ENCODE results near the gene NT5DC3.

NT5DC3 gene

DNA sequence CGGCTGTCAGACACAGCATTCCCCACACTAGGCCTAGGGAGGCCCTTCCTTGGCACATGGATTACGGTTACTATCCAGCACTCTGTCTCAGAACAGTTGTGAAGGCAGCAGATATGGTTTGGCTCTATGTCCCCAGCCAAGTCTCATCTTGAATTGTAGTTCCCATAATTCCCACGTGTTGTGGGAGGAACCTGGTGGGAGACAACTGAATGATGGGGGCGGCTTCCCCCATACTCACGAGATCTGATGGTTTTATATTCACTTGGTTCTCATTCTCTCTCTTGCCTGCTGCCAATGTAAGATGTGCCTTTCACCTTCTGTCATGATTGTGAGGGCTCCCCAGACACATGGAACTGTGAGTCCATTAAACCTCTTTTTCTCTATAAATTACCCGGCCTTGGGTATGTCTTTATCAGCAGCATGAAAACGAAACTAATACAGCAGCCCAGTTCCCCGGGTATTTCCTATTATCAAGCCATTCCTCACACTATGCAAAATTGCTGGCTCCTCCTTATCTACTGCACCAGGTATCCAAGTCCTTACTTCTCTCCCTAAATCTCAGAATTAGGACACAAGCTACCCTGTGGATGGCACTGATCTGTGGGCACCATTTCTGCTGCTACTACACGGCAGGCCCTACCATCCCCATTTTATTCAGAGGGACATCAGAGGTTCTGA is 33.3 kb downstream of the NT5DC3 start:
- DNase-seq: peak; percentile 28

DNA sequence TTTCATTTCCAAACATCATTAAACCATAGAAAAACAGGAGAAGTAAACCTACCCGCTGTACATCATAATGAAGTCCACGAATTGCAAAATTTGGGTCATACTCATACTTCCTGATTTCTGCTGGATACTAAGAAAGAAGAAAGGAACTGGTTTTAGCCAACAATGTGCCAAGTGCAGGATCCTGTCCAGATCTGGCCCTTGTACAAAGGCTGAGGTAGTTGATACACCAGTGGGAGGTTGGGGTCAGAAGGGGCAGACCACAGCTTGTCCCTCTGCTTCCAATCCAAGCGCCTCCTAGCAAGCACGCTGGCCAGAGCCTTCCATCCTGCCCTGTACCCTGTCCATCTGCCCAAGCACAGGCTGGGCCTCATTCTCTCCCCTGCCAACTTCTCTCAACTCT is 34.2 kb downstream of the NT5DC3 start:
- peak; percentile 58 for DNase-seq

DNA sequence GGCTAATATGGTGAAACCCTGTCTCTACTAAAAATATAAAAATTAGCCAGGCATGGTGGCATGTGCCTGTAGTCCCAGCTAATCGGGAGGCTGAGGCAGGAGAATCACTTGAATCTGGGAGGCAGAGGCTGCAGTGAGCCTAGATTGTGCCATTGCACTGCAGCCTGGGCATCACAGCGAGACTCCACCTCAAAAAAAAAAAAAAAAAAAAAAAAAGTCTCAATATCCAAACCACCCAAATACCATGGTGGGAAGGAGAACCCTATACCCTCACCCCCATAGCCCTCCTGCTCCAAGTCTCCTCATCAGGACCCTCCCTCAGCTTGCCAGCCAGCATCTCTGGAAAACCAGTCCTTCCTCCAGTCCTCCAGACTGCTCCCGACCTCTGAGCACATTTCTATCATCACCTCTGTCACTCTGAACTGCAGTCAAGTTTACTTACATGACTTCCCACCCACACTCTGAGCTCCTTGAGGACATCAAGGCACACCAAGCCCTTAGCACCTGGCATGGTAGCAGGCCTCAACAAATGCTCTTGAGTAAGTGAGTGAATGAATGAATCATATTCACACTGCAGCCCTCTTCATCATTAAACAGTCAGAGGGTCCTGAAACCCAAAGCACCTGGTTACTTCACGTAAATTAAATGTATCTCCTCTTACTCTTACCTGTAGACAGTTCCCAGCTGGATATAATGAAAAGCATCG is 35.2 kb downstream of the NT5DC3 start:
- DNase-seq: no peak

DNA sequence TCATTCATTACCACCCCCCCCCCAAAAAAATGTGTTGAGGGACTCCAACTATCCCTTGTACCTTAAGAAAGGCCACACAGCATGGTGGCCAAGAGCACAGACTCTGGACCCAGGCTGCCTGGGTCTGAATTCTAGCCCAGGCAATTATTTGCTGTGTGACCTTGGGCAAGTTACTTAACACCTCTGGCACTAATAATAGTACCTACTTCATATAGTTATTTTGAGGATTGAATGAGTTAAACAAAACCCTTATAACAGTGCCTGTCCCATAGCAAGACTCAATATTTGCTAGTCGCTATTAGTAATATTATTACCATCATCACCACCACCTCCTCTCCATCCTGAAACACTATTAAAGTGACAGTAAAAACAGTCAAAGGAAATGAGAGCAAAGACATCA is 37.2 kb downstream of the NT5DC3 start:
- no peak for DNase-seq

DNA sequence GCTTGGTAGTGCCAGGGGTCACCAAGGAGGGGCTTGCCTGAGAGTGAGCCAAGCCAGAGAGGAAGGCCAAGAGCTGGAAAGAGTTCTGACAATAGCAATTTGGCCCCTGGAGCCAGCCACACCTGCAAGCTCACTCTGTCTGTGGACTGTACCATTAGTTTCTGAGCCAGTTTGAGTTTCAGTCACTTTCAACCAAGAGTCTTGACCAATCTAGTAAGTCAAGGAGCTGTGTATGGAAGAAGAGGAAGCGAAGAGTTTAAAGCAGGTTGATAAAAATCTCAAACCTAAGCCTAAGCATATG is 38.5 kb downstream of the NT5DC3 start:
- DNase-seq: peak; percentile 29

DNA sequence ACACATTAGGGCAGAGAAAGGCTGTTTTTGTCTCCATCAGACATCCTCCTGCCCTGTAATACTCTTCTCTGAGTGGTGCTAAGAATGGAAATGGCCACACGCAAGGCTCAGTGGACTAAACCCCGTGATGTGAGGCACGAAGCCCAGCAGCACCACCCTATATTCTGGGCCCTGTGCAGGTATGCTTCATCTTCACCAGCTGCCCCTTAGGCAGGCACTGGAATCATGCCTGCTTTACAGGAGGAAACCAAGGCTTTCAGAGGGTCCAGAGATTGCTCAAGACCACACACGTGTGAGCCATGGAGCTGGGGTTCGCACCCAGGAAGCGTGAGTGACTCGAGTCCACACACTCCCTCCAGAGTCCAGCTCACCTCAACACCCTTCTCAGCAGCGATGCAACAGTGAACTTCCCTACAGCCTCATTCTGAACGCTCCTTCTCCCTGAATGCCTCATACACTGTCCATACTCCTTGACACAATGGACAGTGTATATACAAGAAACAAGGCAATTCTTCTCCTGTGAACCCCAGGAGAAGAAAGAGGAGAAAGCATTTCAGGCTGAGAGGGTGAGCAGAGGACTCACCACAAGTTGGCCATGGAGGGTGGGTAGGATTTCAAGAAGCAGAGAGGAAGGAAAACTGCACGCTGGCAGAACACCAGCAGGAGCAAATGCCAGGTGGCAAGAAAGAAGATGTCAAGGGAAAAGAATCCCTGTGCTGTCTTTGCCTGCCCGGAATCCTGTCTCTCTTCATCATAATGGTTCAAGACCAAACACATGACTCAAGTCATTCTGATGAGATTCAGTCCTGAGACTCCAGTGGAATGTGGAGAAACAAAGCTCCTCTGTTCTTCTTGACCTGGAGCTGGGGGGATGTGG is 39.1 kb downstream of the NT5DC3 start:
- DNase-seq: no peak

DNA sequence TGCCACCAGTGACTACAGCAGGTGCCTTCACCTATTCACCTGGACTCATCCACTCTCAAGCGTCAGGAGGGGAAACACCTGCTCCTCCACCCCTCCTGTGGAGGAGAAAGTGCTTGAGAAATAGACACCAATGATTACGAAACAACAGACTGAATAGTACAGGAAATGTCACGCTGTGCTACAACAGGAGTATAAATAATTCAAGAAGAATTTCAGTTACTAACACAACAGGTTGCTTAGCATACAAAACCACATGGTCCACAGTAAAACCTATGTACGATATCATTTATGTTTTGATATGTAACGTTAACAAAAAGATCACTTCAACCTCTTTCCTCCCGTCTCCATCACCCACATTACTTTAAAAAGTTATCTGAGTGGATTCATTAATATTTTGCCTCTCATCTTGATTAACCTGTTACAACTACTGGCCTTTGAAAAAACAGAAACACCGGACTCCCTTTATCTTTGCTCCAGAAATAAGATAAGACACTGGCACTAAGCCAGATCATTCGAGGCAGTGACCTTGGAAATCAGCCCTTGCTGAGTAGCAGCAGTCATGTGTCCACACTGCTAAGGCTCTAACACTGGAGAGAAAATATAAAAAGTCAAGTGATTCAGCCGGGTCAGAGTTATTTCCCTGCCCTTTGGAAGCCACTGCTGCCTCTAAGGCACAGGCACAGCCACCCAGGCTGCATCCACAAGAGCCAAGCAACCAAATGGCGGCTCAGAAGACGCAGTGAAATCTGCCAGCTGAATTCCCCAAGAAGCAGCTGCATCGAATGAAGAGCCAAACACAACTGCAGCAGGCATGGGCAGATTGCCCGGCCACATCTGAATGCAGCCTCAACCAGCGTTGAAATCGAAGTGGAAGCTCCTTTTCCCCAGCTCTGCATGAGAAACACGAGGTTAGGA is 40.9 kb downstream of the NT5DC3 start:
- DNase-seq: peak; percentile 71

DNA sequence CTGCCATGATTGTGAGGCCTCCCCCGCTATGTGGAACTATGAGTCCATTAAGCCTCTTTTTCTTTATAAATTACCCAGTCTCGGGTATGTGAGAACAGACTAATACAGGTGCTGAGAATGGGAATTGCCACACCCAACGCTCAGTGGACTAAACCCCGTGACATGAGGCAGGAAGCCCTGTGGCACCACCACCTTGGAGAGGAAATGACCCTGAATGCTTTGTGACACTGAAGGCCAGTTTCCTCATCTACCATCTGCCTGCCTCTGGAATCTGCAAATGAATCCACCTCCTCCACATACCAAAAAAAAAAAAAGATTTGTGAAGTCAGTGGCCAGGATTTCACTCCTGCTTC is 41.6 kb downstream of the NT5DC3 start:
- peak; percentile 61 for DNase-seq

DNA sequence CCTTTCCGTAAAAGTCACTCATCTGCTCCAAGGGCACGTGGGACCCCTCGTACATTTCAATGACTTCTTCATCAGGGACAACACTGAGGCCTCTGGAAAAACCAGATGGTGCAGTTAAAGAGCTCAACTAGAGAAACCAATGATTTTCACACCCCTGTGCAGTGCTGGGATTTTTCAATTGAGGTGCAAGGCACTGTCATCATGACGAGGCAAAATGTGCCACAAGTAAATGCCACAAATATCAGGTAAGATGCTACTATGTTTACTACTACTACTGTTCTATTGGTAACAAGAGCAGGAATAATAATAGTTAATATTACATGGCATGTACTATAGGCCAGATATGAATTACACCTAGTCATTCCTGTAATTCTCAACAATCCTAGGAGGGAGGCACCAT is 42.4 kb downstream of the NT5DC3 start:
- no peak for DNase-seq

DNA sequence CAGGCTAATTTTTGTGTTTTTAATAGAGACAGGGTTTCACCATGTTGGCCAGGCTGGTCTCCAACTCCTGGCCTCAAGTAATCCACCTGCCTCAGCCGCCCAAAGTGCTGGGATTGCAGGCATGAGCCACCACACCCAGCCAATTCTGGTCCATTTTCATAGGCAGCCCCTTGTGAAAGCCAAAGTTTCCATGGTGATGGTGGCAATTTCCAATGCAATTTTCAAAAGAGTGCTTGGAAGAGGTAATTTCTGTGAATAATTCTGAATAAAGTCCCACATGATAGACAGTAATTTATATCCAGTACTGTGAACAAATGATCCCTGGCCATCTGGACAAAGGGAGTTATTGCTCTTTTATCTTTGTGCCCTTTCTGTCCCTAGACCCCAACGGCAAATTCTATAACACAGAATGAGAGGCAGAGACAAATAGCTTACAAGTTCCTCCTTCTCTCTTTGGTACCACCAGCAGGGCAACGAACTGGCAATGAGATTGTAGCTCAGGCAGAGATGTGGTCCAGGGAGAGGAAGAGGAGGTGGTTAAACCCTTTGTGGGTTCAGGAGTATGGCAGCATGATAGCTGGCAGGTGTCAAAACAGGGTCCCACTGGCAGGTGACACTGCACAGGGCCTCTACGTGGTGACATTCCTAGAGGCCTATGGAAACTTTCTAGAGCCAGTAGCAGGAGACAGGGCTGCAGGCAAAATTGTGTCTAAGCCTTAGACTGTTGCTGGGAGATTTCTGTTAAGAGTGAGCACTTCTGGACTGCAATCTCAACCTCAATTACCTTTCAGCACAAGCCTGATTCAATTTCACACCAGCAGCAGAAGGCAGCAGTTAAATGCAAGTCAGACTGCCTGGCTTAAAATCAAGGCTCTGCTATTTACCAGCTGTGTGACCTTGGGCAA is 46.5 kb downstream of the NT5DC3 start:
- peak; percentile 20 for DNase-seq

DNA sequence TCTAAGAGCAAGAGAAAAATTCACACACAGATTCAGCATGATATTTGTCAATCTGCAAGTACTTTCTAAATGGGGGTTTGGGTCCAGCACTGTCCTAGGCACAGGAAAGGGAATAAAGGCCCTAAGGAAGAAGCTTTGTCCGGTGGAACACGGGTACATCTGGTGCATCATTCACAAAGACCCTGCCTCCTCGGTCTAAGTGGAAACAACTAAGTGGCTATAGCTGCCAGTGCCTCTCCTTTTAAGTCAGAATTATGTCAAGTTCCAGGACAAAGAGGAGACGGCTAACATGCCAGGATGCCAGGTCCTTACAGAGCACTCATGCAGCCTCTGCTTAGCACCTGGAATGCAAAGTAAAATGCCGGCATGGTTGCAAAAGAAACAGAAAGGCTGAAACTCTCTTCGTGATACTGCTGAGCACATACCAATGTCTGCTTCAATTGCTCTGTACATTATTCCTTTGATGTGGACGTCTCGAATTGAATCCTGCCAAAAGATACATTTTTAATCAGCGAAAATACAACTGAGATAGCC is 47.5 kb downstream of the NT5DC3 start:
- no peak for DNase-seq

DNA sequence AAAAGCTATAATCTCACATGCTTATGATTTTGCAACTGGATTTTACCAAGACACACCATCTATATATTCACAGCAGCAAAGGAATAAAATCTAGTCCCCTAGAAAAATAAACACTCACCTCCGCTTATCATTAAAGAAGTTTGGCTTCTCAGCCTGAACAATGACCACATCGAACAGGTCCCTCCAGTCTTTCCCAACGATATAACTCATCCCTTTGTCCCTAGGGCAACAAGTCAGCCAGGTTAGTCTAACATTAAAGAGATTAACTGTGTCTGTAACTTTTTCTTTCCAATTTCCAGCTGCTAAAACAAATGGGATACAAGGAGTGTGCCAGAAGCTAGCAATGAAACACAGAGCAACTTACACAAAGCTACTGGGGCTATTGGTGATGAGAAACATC is 48.0 kb downstream of the NT5DC3 start:
- DNase-seq: no peak

DNA sequence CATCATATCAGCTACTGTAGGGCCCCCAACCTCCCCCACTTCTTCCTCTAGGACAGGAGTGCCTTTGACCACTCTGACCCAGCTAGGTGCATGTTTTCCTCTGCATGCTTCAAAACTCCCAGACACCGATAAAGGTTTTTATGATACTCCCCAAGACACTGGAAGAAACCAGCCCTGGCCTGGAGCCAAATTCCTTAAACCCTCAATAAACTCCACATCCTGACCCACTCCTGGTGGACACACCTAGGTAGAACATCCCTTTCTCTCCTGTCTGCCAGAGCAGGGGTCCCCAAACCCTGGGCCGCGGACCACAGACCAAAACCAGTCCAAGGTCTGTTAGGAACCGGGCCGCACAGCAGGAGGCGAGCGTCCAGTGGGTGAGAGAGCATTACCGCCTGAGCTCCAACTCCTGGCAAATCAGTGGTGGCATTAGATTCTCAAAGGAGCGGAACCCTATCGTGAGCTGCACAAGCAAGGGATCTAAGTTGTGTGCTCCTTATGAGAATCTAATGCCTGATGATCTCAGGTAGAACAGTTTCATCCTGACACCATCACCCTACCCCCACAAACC is 49.6 kb downstream of the NT5DC3 start:
- DNase-seq: no peak

DNA sequence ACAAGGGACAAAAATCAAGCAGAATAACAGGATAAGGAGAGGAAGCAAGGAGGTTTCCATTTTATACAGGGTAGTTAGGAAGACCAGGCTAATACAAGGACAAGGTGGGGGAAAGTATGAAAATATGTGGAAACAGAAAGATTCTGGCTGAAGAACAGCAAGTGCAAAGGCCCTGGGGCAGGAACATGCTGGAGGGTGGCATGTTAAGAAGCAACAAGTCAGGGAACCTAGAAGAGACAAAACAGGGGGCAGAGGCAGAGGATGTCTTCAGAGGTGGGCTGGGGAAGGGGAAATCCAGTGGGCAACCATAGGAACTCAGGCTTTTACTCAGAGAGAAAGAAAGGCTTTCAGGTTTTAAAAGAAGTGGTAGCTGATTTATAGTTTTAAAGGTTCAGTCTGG is 54.8 kb downstream of the NT5DC3 start:
- DNase-seq: no peak

DNA sequence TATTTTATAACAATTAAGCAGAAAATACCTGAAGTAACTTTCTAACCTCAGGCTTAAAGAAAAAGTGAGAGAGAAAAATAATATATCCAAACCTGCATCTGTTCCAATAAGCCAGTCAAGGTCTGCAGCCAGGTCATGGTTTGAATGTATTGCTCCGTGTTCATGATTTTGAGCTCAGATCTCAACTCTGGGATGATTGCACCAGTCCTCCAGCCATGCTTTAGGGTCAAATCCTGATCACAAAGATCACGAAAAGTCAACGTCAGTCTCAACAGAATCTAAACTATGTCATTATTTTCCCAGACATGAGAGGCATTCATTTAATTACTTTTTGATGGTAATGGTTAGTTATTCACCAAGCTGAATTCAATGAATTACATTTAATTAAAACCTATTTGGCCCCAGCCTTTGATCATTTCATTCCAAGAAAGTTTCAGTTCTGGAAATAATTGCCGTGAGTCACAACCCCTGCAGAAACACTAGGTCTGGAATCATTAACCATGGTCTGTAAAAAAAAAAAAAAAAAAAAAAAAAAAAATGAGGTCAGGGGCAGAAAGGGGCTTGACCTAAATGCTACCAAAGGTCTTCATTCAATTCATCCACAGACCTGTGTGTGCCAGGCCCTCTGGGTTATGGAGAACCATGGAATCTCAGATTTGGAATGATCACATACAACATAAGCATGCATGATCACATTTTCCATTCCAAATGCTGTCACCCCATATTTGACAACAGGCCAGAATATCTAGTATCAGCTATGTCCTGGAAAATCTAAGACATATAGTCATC is 55.6 kb downstream of the NT5DC3 start:
- no peak for DNase-seq

DNA sequence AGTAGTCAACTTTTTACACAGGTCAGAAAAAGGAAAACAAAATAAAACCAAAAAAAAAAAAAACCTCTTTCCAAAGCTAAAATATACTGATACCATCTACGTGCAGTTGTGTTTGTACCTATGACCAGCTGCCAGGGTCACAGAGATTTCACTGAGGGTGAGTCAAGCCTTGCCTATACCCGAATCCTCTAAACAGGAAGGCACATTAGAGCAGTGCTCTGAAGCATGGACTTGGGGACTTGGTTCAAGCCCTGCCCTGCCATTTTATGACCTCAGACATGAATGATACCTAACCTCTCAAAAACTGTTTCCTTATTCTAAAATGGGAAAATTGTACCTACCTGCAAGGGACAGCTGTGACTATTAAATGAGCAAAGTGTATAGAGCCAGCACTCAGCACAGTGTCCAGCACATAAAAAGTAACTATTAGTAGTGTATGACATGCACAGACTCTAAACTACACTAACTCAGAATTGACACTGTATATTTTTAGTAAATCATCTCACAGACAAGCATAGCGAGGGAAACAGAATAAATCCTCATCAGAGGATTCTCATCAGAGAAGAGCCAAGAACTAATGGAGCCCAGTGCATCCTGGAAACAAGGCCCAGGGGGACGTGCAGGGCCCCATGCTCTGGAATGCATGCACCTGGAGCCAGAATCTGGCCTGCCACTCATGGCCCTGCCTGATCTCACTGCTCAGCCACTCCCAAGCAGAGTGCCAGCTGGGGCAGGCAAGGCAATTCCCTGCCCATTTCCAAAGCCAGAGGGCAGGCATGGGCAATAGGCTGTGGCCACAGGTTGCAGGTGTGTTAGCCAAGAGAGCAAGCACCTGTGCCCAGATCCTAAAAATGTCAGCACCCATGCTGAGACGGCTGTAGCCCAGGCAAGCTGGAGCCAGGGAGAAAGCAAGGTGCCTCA is 57.0 kb downstream of the NT5DC3 start:
- DNase-seq: no peak

DNA sequence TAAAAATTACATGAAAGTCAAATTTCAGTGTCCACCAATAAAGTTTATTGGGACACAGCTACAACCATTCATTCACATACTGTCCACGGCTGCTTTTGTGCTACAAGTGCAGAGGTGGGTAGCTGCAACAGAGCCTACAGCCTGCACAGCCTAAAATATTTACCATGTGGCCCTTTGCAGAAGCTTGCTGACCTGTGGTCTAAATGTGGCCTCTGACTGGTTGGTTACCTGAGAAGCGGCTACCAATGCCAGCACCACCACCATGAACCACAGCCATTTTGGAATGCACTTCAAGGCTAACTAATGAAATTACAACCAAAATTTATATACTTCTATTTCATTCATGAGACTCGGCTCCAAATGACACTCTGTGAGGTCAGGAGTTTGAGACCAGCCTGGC is 58.6 kb downstream of the NT5DC3 start:
- DNase-seq: no peak

DNA sequence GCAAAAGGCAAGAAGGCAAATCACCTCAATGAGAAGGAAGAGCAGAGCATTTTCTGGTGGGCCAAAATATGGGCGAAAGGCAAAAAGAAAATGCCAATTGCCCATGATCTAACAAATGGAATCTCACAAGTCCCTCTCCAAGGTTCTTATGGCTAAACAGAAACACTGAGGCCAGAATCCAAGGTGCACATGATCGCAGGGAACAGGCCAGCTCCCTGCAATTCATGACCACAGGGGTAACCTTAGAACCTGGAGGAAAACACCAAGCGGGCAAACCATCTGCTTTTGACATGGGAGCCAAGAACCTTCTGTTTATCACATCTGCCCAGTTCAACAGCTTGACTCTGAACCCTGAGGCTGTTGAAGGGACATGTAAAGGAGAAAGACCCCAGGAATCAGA is 60.0 kb downstream of the NT5DC3 start:
- no peak for DNase-seq

DNA sequence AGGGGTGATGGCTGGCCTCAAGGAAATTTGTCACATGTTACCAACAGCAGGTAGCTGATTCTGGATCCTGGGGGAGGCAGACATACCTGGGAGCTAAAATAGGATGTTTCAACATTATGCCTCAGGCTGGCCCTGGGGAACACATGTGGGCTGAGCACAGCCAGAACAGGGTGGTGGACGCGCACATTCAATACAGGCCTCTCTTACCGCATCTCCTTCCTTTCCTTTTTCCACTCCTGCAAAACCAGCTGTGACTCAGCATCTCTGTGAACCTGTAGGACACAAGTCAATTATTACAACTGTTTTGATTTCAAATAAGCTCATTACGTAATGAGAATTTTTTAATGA is 61.0 kb downstream of the NT5DC3 start:
- DNase-seq: no peak
